OCI-LY7 (cell line): Measurements from ENCODE around the gene CD302. TPM values are rescaled to one million over a fixed set of nuclear protein-coding genes. Genes with fewer than 3 reads are reported as not detected.
A peak's percentile ranks its signal among the peaks of the same experiment; 100 is the strongest.

Experiments used
- Bru-seq: library from RNA; stranded (reverse); fragments of 400-500 nt; gene quantifications from one replicate; lab custom pipeline; 2021; lab: Mats Ljungman, UMichigan
- BruChase-seq, 2 experiments: library from RNA; stranded (reverse); fragments of 400-500 nt; gene quantifications; one replicate each; lab custom pipeline; 2021; lab: Mats Ljungman, UMichigan
- BruUV-seq: library from RNA; stranded (reverse); fragments of 400-500 nt; replicated peaks from 2 replicates; lab custom pipeline; 2021; lab: Mats Ljungman, UMichigan
- CTCF ChIA-PET: fragments of 300-600 bp; sonication (Branson Sonifier 250); formaldehyde crosslinking; loops from one replicate; lab custom pipeline; 2022; ENCODE audit warnings: antibody characterized with exemption; ENCODE audit not compliant: unreplicated experiment; lab: Charles Lee
- POLR2A ChIA-PET: fragments of 300-600 bp; sonication (Branson Sonifier 250); formaldehyde crosslinking; loops from one replicate; lab custom pipeline; 2022; ENCODE audit warnings: antibody characterized with exemption; lab: Charles Lee
- DNase-seq: peaks from one replicate; pipeline ENCODE4 v3.0.0-alpha.2; 2015; ENCODE audit warnings: low spot score
- H2AFZ ChIP-seq: fragments of 200-600 bp; sonication (generic), shearing (Covaris generic); 2 replicates; pipeline ENCODE4 v1.6.1; 2014; ENCODE audit warnings: mild to moderate bottlenecking, antibody characterized with exemption, low read length, moderate library complexity
- H3K27ac ChIP-seq: fragments of 200-600 bp; sonication (generic); 2 replicates; pipeline ENCODE4 v1.5.1; 2014; ENCODE audit warnings: mixed run types, low read depth, mild to moderate bottlenecking, moderate library complexity, low read length, inconsistent platforms; ENCODE audit not compliant: poor library complexity, severe bottlenecking
- H3K36me3 ChIP-seq: fragments of 200-600 bp; sonication (generic); 2 replicates; pipeline ENCODE4 v1.6.1; 2014; ENCODE audit warnings: mild to moderate bottlenecking, antibody characterized with exemption, low read length, moderate library complexity, mixed read lengths; ENCODE audit not compliant: insufficient read depth
- H3K4me1 ChIP-seq: fragments of 200-600 bp; sonication (generic); 2 replicates; pipeline ENCODE4 v1.5.1; 2014; ENCODE audit warnings: mild to moderate bottlenecking, low read length; ENCODE audit not compliant: insufficient read depth, poor library complexity, severe bottlenecking
- H3K4me2 ChIP-seq: fragments of 200-600 bp; sonication (generic); 2 replicates; pipeline ENCODE4 v1.6.1; 2014; ENCODE audit warnings: mild to moderate bottlenecking, low read length
- H3K4me3 ChIP-seq: fragments of 200-600 bp; sonication (generic); 2 replicates; pipeline ENCODE4 v1.5.1; 2014; ENCODE audit warnings: mild to moderate bottlenecking, low read depth, low read length; ENCODE audit not compliant: poor library complexity, severe bottlenecking
- H3K79me2 ChIP-seq: fragments of 200-600 bp; sonication (generic); 2 replicates; pipeline ENCODE4 v1.6.1; 2016; ENCODE audit warnings: low read depth, mild to moderate bottlenecking, low read length, moderate library complexity, mixed read lengths; ENCODE audit not compliant: insufficient read depth
- H3K9me2 ChIP-seq: fragments of 200-600 bp; sonication (generic); 2 replicates; pipeline ENCODE4 v1.6.1; 2016; ENCODE audit warnings: mild to moderate bottlenecking, low read length, mixed read lengths; ENCODE audit not compliant: insufficient read depth
- H3K9me3 ChIP-seq: fragments of 200-600 bp; sonication (generic); 2 replicates; pipeline ENCODE4 v1.6.1; 2014; ENCODE audit warnings: mild to moderate bottlenecking, mixed run types, low read length, mixed read lengths
- H4K20me1 ChIP-seq: fragments of 200-600 bp; sonication (generic); 2 replicates; pipeline ENCODE4 v1.6.1; 2014; ENCODE audit warnings: mild to moderate bottlenecking, antibody characterized with exemption, low read length, moderate library complexity, mixed read lengths; ENCODE audit not compliant: insufficient read depth
- EZH2phosphoT487 ChIP-seq: fragments of 200-600 bp; sonication (generic); IDR thresholded peaks from 2 replicates; pipeline ENCODE4 v1.6.1; 2018; ENCODE audit warnings: low read depth, borderline replicate concordance, mild to moderate bottlenecking, mixed run types, antibody characterized with exemption, low read length, moderate library complexity, mixed read lengths
- intact Hi-C: fragments of 100-400 bp; cut with micrococcal nuclease; formaldehyde crosslinking; loops from one replicate; pipeline ENCODE4 v1.10.0; 2022; ENCODE audit not compliant: unreplicated experiment
- long read RNA-seq: library from polyadenylated mRNA; stranded (forward); transcript quantifications from one replicate; pipeline ENCODE4 v2.0.0, GENCODE V29; 2022
- total RNA-seq, 2 experiments: library from RNA; depleted of rRNA in 1 of 2; stranded (reverse); fragments of >200 nt in 1 of 2; shearing (Covaris generic) in 1 of 2; gene quantifications; 2 replicates each; pipeline ENCODE4 v1.2.3, GENCODE V29; 2014 to 2022
- TF ChIP-seq, protein P1 (sequence below): fragments of 200-600 bp; sonication (generic); conservative IDR thresholded peaks from 2 replicates; pipeline ENCODE4 v1.5.1; 2014; ENCODE audit warnings: mild to moderate bottlenecking, antibody characterized with exemption, low read length, moderate library complexity, mixed read lengths

The CD302 gene
- not detected in 2 replicates for total RNA-seq (2014; rRNA removed; shearing (Covaris generic))
- not detected in 2 replicates for total RNA-seq (2022)
- Bru-seq, nascent RNA, result not detected
- BruChase-seq, experiment 1, labeled RNA remaining after a 6-hour chase, result percentile 20 among the genes with signal in this experiment
- not detected for BruChase-seq, experiment 2, labeled RNA remaining after a 2-hour chase
- long read RNA-seq, result 0 reads

DNA sequence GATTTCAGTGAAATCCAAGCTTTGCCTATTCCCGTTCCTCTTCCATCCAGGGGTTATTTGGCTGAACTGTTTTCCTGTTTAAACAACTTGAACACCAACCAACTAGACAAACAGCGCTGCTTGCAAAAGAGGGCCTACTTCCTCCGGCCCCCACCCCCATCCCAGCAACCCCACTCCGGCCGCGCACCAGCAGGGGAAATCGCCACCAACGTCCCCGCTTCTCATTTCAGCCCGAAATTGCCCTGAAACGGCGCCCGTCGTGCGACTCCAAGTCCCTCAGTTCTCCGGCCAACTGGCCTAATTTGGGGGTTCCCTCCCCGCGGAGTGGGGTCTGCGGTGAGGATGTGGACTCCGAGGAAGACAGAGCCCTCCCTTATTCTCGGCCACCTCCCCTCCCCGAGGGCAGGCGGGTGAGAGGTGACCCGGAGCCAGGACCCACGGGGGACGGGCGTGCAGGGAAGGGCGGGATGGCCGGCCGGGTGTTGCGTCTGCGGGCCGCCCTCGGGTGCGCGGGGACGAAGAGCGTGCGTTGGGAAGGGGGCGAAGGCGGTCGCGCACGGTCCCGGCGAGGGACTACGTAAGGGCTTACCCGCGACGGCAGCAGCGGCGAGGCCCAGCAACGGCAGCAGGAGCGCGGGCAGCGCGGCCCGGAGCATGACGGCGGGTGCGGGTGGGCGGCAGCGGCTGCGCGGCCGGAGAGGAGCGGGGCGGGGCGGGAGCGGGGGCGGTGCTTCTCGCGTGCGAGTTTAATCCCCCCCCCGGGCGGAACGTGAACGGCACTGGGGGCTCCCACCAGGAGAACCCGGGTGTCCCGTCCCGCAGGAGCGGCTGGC lies at the start of gene CD302:
Gene CD302 (minus strand): TSS at position 666 of the 833 bp plus-strand sequence. CDS start 10 bp downstream, at position 656.
- no TSS peak for BruUV-seq
- intact Hi-C loops, result no loop called here
- Histone ChIP-seq H3K9me2 (no peaks in the 10 kb centered on the region), H4K20me1 (no peaks in the 10 kb centered on the region), H3K4me1 (no peaks in the 10 kb centered on the region), H3K36me3 (no peaks in the 10 kb centered on the region), H3K4me3 (no peak within 1 kb of the TSS), H3K79me2 (no peaks in the 10 kb centered on the region), H2AFZ (no peak within 1 kb of the TSS), H3K4me2 (peak within 1 kb of the TSS; percentile 32; the same call in 1 of the 2 replicates), H3K9me3 (no peaks in the 10 kb centered on the region), H3K27ac (no peak within 1 kb of the TSS)
- ChIA-PET CTCF (no interaction called here), POLR2A (no interaction called here)
- TF ChIP-seq, protein P1, sequence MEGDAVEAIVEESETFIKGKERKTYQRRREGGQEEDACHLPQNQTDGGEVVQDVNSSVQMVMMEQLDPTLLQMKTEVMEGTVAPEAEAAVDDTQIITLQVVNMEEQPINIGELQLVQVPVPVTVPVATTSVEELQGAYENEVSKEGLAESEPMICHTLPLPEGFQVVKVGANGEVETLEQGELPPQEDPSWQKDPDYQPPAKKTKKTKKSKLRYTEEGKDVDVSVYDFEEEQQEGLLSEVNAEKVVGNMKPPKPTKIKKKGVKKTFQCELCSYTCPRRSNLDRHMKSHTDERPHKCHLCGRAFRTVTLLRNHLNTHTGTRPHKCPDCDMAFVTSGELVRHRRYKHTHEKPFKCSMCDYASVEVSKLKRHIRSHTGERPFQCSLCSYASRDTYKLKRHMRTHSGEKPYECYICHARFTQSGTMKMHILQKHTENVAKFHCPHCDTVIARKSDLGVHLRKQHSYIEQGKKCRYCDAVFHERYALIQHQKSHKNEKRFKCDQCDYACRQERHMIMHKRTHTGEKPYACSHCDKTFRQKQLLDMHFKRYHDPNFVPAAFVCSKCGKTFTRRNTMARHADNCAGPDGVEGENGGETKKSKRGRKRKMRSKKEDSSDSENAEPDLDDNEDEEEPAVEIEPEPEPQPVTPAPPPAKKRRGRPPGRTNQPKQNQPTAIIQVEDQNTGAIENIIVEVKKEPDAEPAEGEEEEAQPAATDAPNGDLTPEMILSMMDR, result no peak
- no peak for TF ChIP-seq EZH2phosphoT487
- DNase-seq, result no peak

- no peak overlapping the region for H2AFZ ChIP-seq
- POLR2A ChIA-PET, result no interaction called here
- no peaks in the 10 kb centered on the region for H3K4me1 ChIP-seq
- H4K20me1 ChIP-seq, result no peaks in the 10 kb centered on the region
- H3K9me3 ChIP-seq, result no peaks in the 10 kb centered on the region
- intact Hi-C loops, result no loop called here
- H3K9me2 ChIP-seq, result no peaks in the 10 kb centered on the region
- no TSS peak for BruUV-seq
- H3K4me3 ChIP-seq, result no peak overlapping the region
- H3K4me2 ChIP-seq, result no peak overlapping the region
- DNase-seq, result no peak
- H3K79me2 ChIP-seq, result no peaks in the 10 kb centered on the region
- TF ChIP-seq EZH2phosphoT487, result no peak
- TF ChIP-seq, protein P1, result no peak
- no peaks in the 10 kb centered on the region for H3K36me3 ChIP-seq
- no peak overlapping the region for H3K27ac ChIP-seq
- CTCF ChIA-PET, result no interaction called here
Measured at GRCh38 chr2:159846564-159846963, 48.6 kb upstream of the CD302 start.
